Stomach (tissue), 4 donors: ENCODE results near the gene SH3RF3.

Experiments
- POLR2A ChIP-seq, 4 donors: fragments of 450-650 bp; IDR thresholded peaks; one replicate each; pipeline ENCODE4 v1.6.1; 2016; ENCODE audit warnings: antibody characterized with exemption in 4 of 4, control low read depth in 2 of 4, mild to moderate bottlenecking in 1 of 4, moderate library complexity in 1 of 4
- TF ChIP-seq, protein P1 (sequence below), 7 experiments: fragments of 450-650 bp in 4 of 7; fragments of 200-600 bp in 3 of 7; sonication (generic) in 3 of 7; IDR thresholded peaks; one replicate each; pipeline ENCODE4 v1.5.1; 2016 to 2019; ENCODE audit warnings: antibody characterized with exemption in 7 of 7, control low read depth in 2 of 7, mild to moderate bottlenecking in 1 of 7

GRCh38 chr2:109448946-109449788, 320.2 kb downstream of the SH3RF3 start:
- TF ChIP-seq, protein P1, sequence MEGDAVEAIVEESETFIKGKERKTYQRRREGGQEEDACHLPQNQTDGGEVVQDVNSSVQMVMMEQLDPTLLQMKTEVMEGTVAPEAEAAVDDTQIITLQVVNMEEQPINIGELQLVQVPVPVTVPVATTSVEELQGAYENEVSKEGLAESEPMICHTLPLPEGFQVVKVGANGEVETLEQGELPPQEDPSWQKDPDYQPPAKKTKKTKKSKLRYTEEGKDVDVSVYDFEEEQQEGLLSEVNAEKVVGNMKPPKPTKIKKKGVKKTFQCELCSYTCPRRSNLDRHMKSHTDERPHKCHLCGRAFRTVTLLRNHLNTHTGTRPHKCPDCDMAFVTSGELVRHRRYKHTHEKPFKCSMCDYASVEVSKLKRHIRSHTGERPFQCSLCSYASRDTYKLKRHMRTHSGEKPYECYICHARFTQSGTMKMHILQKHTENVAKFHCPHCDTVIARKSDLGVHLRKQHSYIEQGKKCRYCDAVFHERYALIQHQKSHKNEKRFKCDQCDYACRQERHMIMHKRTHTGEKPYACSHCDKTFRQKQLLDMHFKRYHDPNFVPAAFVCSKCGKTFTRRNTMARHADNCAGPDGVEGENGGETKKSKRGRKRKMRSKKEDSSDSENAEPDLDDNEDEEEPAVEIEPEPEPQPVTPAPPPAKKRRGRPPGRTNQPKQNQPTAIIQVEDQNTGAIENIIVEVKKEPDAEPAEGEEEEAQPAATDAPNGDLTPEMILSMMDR (IDR thresholded peaks at IDR 0.05): peak in 1 of 7 experiments; percentile 11
- TF ChIP-seq POLR2A (IDR thresholded peaks at IDR 0.05): no peak
